ENCODE measurements around the gene VPREB3. TPM values are rescaled to one million over a fixed set of nuclear protein-coding genes. Genes with fewer than 3 reads are reported as not detected.

The VPREB3 gene
- polyA plus RNA-seq, 1 of the 3 experiments (the other 2 are of a cell fraction), result not detected

GRCh38 chr22:23715806-23716375 is 38.3 kb downstream of the VPREB3 start:
- H3K4me3 ChIP-seq (ENCODE audit: low read depth in 2 of 2, low read length in 1 of 2), result peak overlapping the region; percentile 65 to 84; a peak in 2 of 4 replicates
- no peak for DNase-seq

GRCh38 chr22:23714596-23715578 is 39.3 kb downstream of the VPREB3 start:
- H2AFZ ChIP-seq (ENCODE audit: low read depth), result no peak overlapping the region
- no peak overlapping the region for H3K4me2 ChIP-seq
- TF ChIP-seq, protein P1, sequence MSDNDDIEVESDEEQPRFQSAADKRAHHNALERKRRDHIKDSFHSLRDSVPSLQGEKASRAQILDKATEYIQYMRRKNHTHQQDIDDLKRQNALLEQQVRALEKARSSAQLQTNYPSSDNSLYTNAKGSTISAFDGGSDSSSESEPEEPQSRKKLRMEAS (IDR thresholded peaks at IDR 0.05; ENCODE audit: low read depth), result no peak
- TF ChIP-seq RAD21 (IDR thresholded peaks at IDR 0.05; ENCODE audit: low read length) (no peak), FOSL2 (IDR thresholded peaks at IDR 0.05; ENCODE audit: borderline replicate concordance, low read depth) (no peak), POLR2AphosphoS5 (IDR thresholded peaks at IDR 0.05; ENCODE audit: low read depth, low read length) (no peak), RFX5 (IDR thresholded peaks at IDR 0.05; ENCODE audit: low read length) (no peak), MEF2A (IDR thresholded peaks at IDR 0.05; ENCODE audit: borderline replicate concordance, low read depth) (no peak), MXI1 (IDR thresholded peaks at IDR 0.05; ENCODE audit: low read depth, low read length) (no peak), RCOR1 (IDR thresholded peaks at IDR 0.05; ENCODE audit: low read length) (no peak), FOXJ3 (CRISPR knock-in tag; IDR thresholded peaks at IDR 0.05) (no peak), NFIC (IDR thresholded peaks at IDR 0.05; ENCODE audit: borderline replicate concordance) (no peak), ELF1 (IDR thresholded peaks at IDR 0.05) (no peak)
- H4K20me1 ChIP-seq (ENCODE audit: insufficient read depth), result no peaks in the 10 kb centered on the region
- ChIA-PET CTCF (no interaction called here), POLR2A (no interaction called here)
- no peaks in the 10 kb centered on the region for H3K9me2 ChIP-seq
- H3K36me3 ChIP-seq (replicated peaks in 1 of 2; ENCODE audit: control insufficient read depth in 1 of 2, insufficient read depth in 2 of 2, low read length in 1 of 2), result peaks cover 15 to 17% of the 10 kb centered on the region in 2 experiments
- H3F3A ChIP-seq (replicated peaks; ENCODE audit: insufficient read depth), result no peaks in the 10 kb centered on the region
- no peak overlapping the region for H3K9ac ChIP-seq
- H3K4me1 ChIP-seq (ENCODE audit: control insufficient read depth in 1 of 2, insufficient read depth in 2 of 2, low read depth in 1 of 2, low read length in 1 of 2), result peaks cover 0 to 6% of the 10 kb centered on the region in 2 experiments; a peak in 1 of 4 replicates
- H3K4me3 ChIP-seq (ENCODE audit: low read depth in 2 of 2, low read length in 1 of 2), result no peak overlapping the region
- H3K79me2 ChIP-seq (ENCODE audit: insufficient read depth), result peaks cover 17% of the 10 kb centered on the region
- H3K9me3 ChIP-seq, result no peaks in the 10 kb centered on the region
- no peak for DNase-seq
- WGBS (ENCODE audit: low lambda C conversion rate), result 95% methylated on average over 7 of the region's 23 CpGs
- H3K27me3 ChIP-seq (ENCODE audit: insufficient read depth), result no peaks in the 10 kb centered on the region
- H3K27ac ChIP-seq (ENCODE audit: low read depth in 2 of 2, low read length in 1 of 2), result no peak overlapping the region

More at GRCh38 chr22:23715806-23716375, 38.3 kb downstream of the VPREB3 start:
- peak overlapping the region; percentile 84; the same call in 1 of the 2 replicates for H3K9ac ChIP-seq
- H2AFZ ChIP-seq (ENCODE audit: low read depth), result no peak overlapping the region
- no peaks in the 10 kb centered on the region for H3K9me2 ChIP-seq
- no peaks in the 10 kb centered on the region for H3K27me3 ChIP-seq (ENCODE audit: insufficient read depth)
- CTCF ChIA-PET, result interaction anchor here (2.0 to 2.2 kb wide), 2 partner anchors 31 to 51 kb away, joined by 5 to 11 read pairs; partner anchors contain the start of gene CHCHD10
- POLR2A ChIA-PET, result no interaction called here
- peaks cover 17% of the 10 kb centered on the region for H3K79me2 ChIP-seq (ENCODE audit: insufficient read depth)
- peaks cover 8 to 11% of the 10 kb centered on the region in 2 experiments for H3K36me3 ChIP-seq (replicated peaks in 1 of 2; ENCODE audit: control insufficient read depth in 1 of 2, insufficient read depth in 2 of 2, low read length in 1 of 2)
- TF ChIP-seq, protein P2, sequence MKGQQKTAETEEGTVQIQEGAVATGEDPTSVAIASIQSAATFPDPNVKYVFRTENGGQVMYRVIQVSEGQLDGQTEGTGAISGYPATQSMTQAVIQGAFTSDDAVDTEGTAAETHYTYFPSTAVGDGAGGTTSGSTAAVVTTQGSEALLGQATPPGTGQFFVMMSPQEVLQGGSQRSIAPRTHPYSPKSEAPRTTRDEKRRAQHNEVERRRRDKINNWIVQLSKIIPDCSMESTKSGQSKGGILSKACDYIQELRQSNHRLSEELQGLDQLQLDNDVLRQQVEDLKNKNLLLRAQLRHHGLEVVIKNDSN (IDR thresholded peaks at IDR 0.05; ENCODE audit: borderline replicate concordance, low read depth), result no peak
- no peak for TF ChIP-seq ELF1 (IDR thresholded peaks at IDR 0.05)
- TF ChIP-seq RCOR1 (IDR thresholded peaks at IDR 0.05; ENCODE audit: low read length), result no peak
- TF ChIP-seq MXI1 (IDR thresholded peaks at IDR 0.05; ENCODE audit: low read depth, low read length), result no peak
- no peak for TF ChIP-seq GABPA (IDR thresholded peaks at IDR 0.05; ENCODE audit: low read depth)
- TF ChIP-seq FOXM1 (IDR thresholded peaks at IDR 0.05; ENCODE audit: low read depth), result no peak
- no peaks in the 10 kb centered on the region for H3F3A ChIP-seq (replicated peaks; ENCODE audit: insufficient read depth)
- H3K9me3 ChIP-seq, result no peaks in the 10 kb centered on the region
- H3K4me2 ChIP-seq, result peak overlapping the region; percentile 86
- no peaks in the 10 kb centered on the region for H4K20me1 ChIP-seq (ENCODE audit: insufficient read depth)
- H3K27ac ChIP-seq (ENCODE audit: low read depth in 2 of 2, low read length in 1 of 2), result no peak overlapping the region
- WGBS (ENCODE audit: low lambda C conversion rate), result 94% methylated on average over 18 of the region's 18 CpGs
- peaks cover 0 to 6% of the 10 kb centered on the region in 2 experiments; a peak in 1 of 4 replicates for H3K4me1 ChIP-seq (ENCODE audit: control insufficient read depth in 1 of 2, insufficient read depth in 2 of 2, low read depth in 1 of 2, low read length in 1 of 2)
